ENCODE measurements around the gene VEZT.

GRCh38 chr12:95258151-95258550 is 40.5 kb downstream of the VEZT start:
- no peak for TF ChIP-seq ESRRA (IDR thresholded peaks at IDR 0.05; ENCODE audit: low read length)
- TF ChIP-seq KAT2A (conservative IDR thresholded peaks at IDR 0.05; ENCODE audit: control insufficient read depth, low read depth, low read length), result no peak
- TF ChIP-seq CTCF (IDR thresholded peaks at IDR 0.05 in 2 of 3, conservative IDR thresholded peaks at IDR 0.05 in 1 of 3; ENCODE audit: control insufficient read depth in 2 of 3, extremely low read depth in 1 of 3, insufficient read depth in 1 of 3, low read depth in 3 of 3, low read length in 3 of 3), result no peak
- TF ChIP-seq NFYB (IDR thresholded peaks at IDR 0.05; ENCODE audit: insufficient read depth, low read depth, low read length), result no peak
- no peak for TF ChIP-seq REST (IDR thresholded peaks at IDR 0.05; ENCODE audit: low read depth, low read length)
- TF ChIP-seq MXI1 (IDR thresholded peaks at IDR 0.05; ENCODE audit: low read depth, low read length), result no peak
- no peak for TF ChIP-seq POLR2A (IDR thresholded peaks at IDR 0.05; ENCODE audit: low read depth, low read length)
- no peak for TF ChIP-seq MEF2A (IDR thresholded peaks at IDR 0.05; ENCODE audit: insufficient read depth, low read depth, low read length)
- TF ChIP-seq EZH2 (IDR thresholded peaks at IDR 0.05; ENCODE audit: borderline replicate concordance, control insufficient read depth, low read depth, low read length), result no peak
- TF ChIP-seq EP300 (IDR thresholded peaks at IDR 0.05; ENCODE audit: borderline replicate concordance in 1 of 2, control insufficient read depth in 1 of 2, low read depth in 2 of 2, low read length in 2 of 2), result no peak
